NCI-H2171 treated with DMSO at 0.1 percent for 48 hours (cell line): ENCODE results near the gene EFHD2.
A peak's percentile ranks its signal among the peaks of the same experiment; 100 is the strongest.
"Not testable (repeated sequence)": the region's sequence is repeated elsewhere in the genome, so short reads cannot be mapped to it uniquely, and the experiment has no call there.

Experiments
- DNase-seq: peaks from one replicate; lab custom pipeline; 2025; lab: John Stamatoyannopoulos, UW

The EFHD2 gene

GRCh38 chr1:15430787-15431570 is 21.3 kb downstream of the EFHD2 start:
- DNase-seq = peak; percentile 30

DNA sequence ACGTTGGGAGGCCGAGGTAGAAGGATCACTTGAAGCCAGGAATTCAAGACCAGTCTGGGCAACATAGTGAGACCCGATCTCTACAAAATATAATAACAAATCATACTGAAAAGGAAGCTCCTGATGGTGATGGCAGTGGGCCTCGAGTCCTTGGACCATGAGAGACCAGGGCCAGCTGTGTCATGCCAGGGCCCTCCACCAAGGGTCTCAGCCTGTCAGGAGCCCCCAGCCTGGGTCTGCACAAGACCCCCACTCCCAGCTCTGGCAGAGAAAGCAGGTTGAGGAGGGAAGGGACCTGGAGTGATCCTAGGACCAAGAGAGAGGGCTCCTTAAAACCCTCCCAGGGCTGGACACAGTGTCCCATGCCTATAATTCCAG is 21.9 kb downstream of the EFHD2 start:
- DNase-seq = no peak

GRCh38 chr1:15432324-15432723 is 22.6 kb downstream of the EFHD2 start:
- DNase-seq = peak; percentile 26

DNA sequence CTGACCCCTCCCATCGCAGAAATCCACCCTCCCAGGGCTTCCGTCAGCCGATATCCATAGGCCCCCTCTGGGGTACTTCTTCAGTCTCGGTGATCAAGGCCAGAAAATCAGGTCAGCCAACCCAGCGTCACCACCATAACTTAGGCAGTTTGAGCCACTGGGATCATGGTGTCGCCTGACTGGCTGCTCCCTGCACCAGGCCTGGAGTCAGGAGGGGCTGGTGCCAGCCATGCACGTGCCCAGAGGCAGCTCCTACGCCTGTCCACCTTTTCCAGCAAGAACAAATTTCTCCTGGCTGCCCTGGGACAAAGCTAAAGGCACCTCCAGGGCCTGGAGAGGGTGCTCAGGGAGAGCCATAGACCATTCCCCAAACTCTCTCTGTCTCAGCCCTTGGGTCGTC is 23.8 kb downstream of the EFHD2 start:
- DNase-seq = no peak

- not testable (repeated sequence) for DNase-seq
These were observed 25.1 kb downstream of the EFHD2 start for GRCh38 chr1:15434739-15435138.

GRCh38 chr1:15435239-15436077 is 25.8 kb downstream of the EFHD2 start:
- no peak for DNase-seq

- DNase-seq = peak; percentile 67
These were observed 27.3 kb downstream of the EFHD2 start for GRCh38 chr1:15436881-15437442.

DNA sequence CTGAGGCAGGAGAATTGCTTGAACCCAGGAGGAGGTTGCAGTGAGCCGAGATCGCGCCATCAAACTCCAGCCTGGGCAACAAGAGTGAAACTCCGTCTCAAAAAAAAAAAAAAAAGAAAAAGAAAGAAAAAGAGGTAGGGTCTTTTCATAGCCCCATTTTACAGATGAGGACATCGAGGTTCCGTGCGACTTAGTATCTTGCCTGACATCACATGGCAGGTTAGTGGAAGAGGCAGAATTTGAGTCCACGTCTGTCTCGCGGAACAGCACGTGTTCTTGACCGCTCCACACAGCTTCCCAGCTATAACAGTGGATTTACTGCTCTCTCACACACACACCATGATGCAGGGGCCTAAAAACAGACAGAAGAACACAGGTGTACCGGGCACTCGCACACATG is 29.6 kb downstream of the EFHD2 start:
- DNase-seq = no peak

DNA sequence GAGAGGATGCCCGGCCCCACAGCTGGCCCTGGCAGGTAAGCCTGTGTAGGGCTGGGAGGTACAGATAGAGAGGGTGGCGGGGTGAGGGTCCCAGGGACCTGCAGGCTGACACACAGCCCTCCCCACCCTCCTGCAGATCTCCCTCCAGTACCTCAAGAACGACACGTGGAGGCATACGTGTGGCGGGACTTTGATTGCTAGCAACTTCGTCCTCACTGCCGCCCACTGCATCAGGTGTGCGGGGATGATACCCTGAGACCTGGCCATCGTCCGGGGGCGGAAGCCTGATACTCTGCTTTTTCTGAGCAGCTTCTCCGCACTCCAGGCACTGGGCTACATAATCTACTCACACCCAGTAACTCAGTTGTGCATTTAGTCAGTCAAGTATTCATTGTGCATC is 30.7 kb downstream of the EFHD2 start:
- no peak for DNase-seq

DNA sequence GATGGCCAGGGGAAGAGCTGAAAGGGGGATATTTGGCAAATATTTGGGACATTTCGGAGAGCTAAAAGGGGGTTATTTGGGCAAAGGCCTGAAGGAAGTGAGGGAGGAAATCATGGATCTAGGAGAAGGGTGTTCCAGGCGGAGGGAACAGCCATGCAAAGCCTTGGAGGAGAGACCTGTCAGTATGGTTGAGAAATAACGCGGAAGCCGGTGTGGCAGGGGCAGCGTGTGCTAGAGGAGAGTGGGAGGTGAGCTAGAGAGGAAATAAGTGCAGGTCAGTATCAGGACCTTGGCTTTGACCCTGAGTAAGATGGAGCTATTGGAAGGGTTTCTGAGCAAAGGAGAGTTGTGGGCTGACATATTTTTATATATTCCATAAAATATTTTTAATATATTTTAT is 31.6 kb downstream of the EFHD2 start:
- no peak for DNase-seq

- no peak for DNase-seq
These were observed 32.4 kb downstream of the EFHD2 start for GRCh38 chr1:15442119-15442518.

DNA sequence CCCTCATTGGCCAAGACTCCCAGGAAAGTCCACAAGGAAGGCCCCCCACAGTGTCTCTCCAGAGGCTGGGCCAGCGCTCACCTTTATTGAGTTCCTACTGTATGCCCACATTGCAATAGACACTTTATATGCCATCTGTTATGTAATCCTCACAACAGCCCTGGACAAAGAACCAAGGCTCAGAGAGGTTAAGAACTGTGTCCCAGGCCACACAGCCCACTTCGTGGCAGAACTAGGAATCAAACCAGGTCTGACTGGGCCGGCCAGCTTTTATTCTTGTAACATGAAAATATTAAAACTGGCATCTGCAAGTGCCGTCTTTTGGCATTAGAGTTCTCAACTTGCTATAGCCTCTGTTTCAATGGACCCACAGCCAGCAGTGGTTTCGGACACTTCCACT is 33.1 kb downstream of the EFHD2 start:
- no peak for DNase-seq

DNA sequence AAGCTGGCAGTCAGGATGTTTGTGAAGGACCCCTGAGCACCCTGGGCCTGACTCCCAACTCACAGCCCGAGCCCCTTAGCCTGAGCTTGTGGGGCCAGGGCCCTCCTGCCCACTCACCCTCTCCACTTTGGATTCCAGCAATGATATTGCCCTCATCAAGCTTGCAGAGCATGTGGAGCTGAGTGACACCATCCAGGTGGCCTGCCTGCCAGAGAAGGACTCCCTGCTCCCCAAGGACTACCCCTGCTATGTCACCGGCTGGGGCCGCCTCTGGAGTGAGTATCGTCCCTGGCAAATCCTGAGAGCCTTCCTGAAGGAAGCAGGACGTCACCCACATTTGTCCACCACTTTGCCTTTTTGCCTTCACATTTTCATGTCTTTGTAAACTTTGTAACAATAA is 33.6 kb downstream of the EFHD2 start:
- DNase-seq = peak; percentile 26

DNA sequence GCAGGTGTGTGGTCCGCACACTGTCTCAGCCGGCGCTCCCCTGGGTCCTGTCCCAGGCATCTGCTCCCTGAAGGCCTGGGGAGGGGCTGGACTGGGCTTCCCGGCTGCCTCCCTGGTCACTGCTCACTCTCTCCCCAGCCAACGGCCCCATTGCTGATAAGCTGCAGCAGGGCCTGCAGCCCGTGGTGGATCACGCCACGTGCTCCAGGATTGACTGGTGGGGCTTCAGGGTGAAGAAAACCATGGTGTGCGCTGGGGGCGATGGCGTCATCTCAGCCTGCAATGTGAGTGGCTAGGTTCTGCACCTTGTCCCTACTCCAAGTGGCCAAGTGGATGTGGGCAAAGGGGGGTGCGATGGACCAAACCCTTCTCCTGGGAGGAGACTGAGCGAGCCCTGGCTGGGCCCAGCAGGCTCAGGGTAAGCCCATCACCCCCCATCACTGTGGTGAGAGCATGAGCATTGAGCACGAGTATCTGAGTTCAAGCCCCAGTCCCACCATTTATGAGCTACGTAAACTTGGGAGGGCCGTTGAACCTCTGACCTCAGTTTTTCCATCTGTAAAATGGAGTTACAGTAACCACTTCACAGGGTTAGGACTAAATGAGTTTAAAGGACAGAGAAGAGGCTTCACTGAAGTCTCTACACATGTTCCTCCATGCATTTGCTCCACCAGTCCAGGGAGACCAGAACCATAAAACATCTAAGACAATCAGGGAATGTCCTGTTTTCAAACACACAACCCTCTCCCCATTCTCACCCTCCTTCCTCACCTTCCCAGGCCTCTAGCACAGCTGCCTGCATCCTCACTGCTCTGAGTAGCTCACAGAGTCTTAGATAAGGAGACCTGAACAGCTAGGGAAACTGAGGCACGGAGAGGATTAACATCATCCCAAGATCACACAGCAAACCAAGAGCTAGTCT is 35.0 kb downstream of the EFHD2 start:
- no peak for DNase-seq

DNA sequence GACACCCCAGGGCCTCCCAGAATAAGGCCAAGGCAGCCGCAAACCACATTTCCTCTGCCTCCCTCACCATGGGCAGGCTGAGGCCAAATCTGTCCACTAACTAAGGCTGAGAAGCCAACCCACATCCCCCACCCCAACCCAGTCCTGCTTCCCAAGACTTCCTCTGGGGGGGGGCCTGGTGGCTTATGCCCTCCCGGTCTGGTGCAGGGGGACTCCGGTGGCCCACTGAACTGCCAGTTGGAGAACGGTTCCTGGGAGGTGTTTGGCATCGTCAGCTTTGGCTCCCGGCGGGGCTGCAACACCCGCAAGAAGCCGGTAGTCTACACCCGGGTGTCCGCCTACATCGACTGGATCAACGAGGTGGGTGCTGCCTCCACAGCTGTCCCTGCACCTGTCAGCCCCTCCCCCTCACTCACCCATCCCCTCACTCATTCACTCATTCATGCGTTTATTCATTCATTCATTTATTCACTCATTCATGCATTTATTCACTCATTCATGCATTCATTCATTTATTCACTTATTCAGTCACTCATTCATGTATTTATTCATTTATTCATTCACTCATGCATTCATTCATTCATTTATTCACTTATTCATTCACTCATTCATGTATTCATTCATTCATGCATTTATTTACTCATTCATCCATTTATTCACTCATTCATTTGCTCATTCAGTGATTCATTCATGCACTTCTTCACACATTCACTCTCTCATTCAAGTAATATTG is 35.9 kb downstream of the EFHD2 start:
- no peak for DNase-seq

GRCh38 chr1:15446212-15446611 is 36.5 kb downstream of the EFHD2 start:
- no peak for DNase-seq

DNA sequence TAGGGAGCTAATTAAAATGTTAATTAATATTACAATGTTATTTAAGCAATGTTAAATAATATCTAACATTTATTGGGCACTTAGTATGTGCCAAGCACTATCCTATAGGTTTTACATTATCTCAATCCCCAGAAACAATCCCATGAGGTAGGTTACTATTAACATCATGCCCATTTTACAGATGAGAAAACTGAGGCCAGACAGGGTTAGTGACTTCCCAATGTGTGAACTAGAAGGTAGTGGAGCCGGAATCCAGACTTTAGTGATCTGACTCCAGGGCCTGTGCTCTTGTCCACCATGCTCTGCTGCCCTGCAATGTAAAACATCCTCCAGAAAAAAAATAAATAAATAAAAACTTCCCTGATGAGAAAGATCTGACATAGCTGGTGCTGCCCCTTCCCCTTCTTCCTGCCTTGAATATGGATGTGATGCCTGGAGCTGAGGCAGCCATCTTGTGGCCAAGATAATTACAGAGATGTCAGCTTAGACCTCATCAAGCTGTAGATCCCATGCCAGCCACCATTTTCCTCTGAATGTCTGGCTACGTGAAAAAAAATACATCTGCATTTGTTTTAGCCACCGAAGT is 39.3 kb downstream of the EFHD2 start:
- no peak for DNase-seq

DNA sequence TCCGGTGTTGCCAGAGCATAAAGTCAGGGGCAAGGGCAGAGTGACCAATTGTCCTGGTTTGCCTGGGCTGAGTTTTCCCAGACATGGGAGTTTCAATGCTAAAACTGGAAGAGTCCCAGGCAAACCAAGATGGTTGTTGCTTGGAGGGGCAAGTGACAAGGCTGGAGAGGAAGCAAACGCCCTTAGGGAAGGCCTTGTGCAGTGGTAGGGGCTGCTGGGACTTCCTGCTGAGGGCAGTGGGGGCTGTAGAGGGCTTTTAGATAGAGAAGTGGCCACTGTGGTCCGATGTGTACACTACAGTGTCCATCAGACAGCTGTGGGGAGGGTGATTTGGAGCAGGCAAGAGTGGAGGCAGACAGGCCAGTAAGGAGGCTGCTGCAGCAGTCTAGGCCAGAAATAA is 39.9 kb downstream of the EFHD2 start:
- DNase-seq = no peak

- DNase-seq = no peak
These were observed 41.5 kb downstream of the EFHD2 start for GRCh38 chr1:15451014-15451722.

DNA sequence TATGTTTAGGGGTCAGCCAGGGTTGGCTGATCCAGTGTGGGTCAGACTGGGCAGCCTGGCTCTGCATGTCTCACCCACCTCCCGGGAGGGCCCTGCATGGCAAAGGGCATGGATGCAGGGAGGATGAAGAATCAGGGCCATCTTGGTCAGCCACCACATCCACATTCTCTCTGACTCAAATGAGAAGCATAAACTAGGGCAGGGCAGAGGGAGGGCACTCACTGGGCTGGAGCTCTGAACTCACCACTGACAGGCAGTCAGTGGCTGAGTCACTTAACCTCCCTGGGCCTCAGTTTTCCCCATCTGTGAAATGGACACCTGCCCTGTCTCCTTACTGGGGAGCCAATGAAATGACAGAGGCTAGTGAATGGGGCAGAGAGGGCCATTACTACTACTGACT is 42.5 kb downstream of the EFHD2 start:
- no peak for DNase-seq
